WTC11 (cell line): ENCODE measurements around the gene MAML2.

ENCODE experiments used
- GTF2I ChIP-seq: fragments of 250-450 bp; sonication (Bioruptor Pico); conservative IDR thresholded peaks from 2 replicates; pipeline ENCODE4 v1.4.0; 2021; ENCODE audit warnings: mild to moderate bottlenecking
- SMAD3 ChIP-seq: sonication (generic); formaldehyde crosslinking; IDR thresholded peaks from 2 replicates; pipeline ENCODE4 v1.8.0; 2022; ENCODE audit warnings: missing genetic modification reagents, mild to moderate bottlenecking, borderline replicate concordance
- TF ChIP-seq, protein P1 (sequence below): fragments of 200-600 bp; IDR thresholded peaks from 2 replicates; pipeline ENCODE4 v1.8.0; 2022; ENCODE audit warnings: antibody characterized with exemption

DNA sequence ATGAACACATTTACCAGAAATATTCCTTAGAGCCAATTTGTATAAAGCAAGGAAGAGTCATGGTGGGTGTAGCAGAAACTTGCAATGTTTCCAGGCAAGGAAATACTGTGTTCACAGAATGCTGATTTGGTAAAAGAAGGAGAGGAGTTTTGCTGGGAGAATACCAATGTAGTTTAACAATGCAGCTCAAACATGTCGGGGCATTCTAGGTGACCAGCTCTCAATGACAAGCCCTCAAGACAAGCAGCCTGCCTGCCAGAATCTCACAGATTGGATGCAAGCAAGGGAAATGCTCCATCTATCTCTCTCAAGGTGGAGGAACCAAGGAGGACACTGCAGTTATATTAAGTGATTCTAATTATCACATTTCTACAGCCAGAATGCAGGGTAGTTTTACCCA, 190.4 kb downstream of the MAML2 start:
- TF ChIP-seq GTF2I (CRISPR knock-in tag) (no peak), SMAD3 (CRISPR knock-in tag) (no peak)
- TF ChIP-seq, protein P1, sequence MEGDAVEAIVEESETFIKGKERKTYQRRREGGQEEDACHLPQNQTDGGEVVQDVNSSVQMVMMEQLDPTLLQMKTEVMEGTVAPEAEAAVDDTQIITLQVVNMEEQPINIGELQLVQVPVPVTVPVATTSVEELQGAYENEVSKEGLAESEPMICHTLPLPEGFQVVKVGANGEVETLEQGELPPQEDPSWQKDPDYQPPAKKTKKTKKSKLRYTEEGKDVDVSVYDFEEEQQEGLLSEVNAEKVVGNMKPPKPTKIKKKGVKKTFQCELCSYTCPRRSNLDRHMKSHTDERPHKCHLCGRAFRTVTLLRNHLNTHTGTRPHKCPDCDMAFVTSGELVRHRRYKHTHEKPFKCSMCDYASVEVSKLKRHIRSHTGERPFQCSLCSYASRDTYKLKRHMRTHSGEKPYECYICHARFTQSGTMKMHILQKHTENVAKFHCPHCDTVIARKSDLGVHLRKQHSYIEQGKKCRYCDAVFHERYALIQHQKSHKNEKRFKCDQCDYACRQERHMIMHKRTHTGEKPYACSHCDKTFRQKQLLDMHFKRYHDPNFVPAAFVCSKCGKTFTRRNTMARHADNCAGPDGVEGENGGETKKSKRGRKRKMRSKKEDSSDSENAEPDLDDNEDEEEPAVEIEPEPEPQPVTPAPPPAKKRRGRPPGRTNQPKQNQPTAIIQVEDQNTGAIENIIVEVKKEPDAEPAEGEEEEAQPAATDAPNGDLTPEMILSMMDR = no peak
